SK-N-MC (cell line): ENCODE results near the gene MOGAT3.

Experiments used
- EZH2 ChIP-seq: fragments of 200-600 bp; sonication (generic); IDR thresholded peaks from one replicate; pipeline ENCODE4 v1.6.1; 2017; ENCODE audit warnings: antibody characterized with exemption
- FOXP2 ChIP-seq: optimal IDR thresholded peaks from 2 replicates; pipeline ENCODE3; 2011; ENCODE audit warnings: mild to moderate bottlenecking, moderate library complexity; ENCODE audit not compliant: insufficient read depth; ENCODE audit errors: extremely low read length, control extremely low read depth
- POLR2AphosphoS5 ChIP-seq: IDR thresholded peaks from 2 replicates; pipeline ENCODE4 v1.6.1; 2012; ENCODE audit warnings: mild to moderate bottlenecking, low read depth, low read length, borderline replicate concordance

DNA sequence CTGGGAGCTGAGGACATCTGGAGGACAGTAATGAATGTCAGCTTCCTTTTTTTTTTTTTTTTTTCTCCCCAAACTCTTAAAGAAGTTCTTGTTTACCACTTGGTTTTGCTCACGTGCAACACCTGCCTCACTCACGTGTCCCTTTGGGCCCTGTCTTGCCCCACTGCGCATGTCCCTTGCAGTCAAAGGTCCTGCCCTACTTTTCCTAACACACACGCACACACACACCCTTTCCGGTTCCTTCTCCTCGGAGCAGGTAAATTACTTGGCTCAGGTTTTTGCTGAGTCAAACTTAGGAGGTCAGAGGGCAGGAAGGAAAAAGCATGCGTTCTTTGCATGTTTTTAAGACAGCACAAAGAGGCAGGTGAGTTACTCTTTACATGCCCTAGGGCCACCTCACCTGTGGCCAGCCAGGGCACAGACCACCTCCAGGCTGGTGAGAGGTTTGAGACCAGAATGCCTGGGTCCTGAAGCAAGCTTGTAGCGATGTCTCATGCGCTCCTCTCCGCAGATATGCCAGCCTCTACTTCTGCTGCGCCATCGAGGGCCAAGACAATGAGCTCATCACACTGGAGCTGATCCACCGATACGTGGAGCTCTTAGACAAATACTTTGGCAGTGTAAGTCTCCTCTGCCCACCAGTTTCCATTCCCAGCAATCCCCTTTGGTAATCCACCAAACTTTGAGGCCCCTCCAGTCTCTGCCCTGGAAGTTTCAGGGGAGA, 43.8 kb downstream of the MOGAT3 start:
- TF ChIP-seq EZH2 (no peak), POLR2AphosphoS5 (no peak), FOXP2 (no peak)
